ENCODE data around the gene DKK1.

DKK1 gene, protein sequence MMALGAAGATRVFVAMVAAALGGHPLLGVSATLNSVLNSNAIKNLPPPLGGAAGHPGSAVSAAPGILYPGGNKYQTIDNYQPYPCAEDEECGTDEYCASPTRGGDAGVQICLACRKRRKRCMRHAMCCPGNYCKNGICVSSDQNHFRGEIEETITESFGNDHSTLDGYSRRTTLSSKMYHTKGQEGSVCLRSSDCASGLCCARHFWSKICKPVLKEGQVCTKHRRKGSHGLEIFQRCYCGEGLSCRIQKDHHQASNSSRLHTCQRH

GRCh38 chr10:52313933-52314821 is at the start of gene DKK1:
Gene DKK1, plus strand, starts transcription at chr10:52314281. Its CDS starts 154 bp downstream, at chr10:52314435.
- DNase-seq, result no peak

- no peak for DNase-seq
Observed at GRCh38 chr10:52265131-52265926, 48.8 kb upstream of the DKK1 start.

DNA sequence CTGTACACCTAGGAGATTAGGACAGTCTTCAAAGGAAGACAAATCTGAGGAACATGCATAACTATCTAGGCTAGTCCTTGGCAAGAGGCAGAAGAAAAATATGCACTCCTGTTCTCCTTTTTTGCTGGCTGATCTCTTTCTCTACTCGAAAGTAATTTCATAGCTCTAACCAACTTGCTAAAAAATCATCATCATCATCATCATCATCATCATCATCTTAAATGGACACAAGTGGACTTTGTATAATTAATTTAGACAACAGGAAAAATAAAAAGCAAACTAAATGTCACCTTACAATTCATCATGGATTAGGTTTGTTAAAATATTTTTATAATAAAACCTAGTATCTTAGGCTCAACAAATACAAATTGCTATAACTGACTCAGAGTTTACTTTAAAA is 47.2 kb upstream of the DKK1 start:
- DNase-seq, result no peak

GRCh38 chr10:52268790-52269189 is 45.3 kb upstream of the DKK1 start:
- DNase-seq, result no peak

- DNase-seq, result no peak
Observed at GRCh38 chr10:52269233-52269632, 44.8 kb upstream of the DKK1 start.

- no peak for DNase-seq
Observed at GRCh38 chr10:52276163-52276562, 37.9 kb upstream of the DKK1 start.

GRCh38 chr10:52276986-52277385 is 37.1 kb upstream of the DKK1 start:
- no peak for DNase-seq

DNA sequence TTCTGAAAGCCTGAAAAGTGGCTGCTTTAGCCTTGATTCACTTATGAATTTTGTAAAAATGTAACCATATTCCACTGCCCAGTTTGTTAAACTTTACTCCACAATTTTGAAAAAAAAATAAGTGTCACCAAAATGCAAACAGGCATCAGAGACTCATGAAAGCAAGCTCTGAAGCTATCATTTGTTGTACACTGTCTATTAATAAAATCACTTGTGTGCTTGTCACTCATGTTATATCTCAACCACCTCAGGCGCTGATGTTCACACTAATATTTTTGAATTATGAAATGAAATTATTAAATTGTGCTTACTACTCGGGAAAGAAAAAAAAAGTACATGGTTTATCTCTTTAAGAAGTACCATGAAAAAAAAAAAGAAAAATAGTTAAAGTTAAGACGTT is 34.5 kb upstream of the DKK1 start:
- no peak for DNase-seq

DNA sequence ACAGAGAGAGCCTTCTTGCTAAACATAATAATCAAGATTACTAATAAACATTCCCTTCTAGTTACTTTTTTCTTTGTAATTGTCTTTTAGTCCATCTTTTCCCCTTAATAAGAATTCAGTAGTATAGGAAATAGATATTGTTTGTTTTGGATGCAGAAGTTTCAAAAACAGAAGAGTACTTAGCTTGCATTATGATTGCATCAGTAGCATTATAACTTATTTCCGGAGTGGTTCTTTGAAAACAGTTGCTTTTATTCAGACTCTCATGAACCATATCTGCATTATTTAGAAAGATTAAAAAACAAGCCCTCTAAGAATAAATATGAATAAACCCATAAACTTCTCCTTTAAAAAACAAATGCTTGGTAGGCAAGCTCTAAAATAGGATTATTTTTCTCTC is 34.0 kb upstream of the DKK1 start:
- DNase-seq, result no peak

DNA sequence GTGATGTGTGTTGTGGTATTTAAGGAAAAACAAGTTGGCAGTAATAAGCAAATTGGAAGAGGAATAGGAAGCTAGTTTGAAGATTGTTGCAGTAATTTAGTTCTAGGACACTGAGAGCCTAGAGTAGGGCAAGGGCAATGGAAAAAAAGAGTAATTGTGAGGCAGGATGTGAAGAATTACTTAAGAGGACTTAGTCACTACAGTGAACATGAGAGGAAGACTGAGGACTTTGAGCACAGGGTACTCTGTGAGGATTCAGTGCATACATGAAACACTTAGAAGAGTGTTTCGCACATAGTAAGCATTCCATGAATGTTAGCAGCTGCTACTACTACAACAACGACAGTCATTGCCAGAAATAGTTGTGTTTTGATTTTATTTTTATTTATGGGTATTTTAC is 30.9 kb upstream of the DKK1 start:
- no peak for DNase-seq

DNA sequence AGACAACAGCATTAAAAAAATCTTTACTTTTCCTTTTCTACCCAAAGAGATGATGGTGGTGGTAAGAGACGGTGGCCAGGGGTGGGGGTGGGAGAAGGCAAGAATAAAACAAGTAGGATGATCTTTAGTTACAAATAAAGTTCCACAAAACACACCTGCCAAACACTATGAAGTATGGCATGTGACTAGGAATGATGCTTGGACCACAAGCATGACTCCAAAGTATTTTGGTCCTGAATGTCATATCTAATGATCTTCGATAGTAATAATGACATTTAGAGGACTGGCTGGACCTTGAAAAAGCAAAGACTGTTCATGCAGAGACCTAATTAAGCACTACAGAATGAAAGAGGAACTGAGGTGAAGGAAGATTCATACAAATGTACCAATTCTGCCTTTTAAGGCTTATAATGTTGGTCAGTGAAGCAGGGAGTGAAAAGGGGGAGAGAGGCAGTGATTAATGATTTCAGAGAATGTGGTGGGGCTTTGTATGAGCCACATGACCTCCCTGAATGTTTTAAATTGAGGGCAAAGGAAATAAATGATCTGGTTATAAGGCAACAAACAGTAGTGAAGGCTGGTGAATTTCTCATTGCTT is 29.6 kb upstream of the DKK1 start:
- no peak for DNase-seq

- no peak for DNase-seq
Observed at GRCh38 chr10:52287866-52288265, 26.2 kb upstream of the DKK1 start.

- no peak for DNase-seq
Observed at GRCh38 chr10:52297747-52298146, 16.3 kb upstream of the DKK1 start.

DNA sequence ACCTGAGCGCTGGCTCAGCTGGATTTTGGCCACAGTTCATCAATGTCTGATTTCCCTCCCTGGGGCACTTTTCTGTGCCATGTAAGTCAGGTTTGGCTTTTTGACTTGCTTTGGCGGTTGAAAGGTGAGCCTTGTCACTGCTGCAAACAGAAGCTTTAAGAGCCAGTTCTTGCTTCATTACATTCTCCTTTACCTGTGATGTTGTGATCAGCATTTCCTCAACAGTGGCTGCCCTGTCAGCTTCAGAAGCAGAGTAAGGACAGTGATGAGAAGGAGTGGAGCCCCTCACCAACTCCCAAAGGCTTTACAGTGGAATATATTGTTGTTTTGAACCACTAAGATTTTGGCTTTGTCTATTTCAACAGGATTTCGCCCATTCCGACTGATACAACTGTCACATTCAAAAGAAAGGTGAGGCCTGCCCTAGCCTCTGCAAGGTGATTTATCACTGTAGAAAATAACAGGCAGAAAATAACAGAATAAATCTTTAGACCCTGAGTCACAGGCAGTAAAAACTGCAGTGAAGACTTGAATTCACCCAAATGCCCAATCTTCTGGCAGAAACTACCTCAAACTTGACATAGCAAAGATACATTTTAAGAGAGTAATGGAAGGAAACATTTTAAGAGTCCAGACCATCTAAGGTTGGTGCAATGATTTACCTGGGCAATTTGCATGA is 13.3 kb upstream of the DKK1 start:
- no peak for DNase-seq

DNA sequence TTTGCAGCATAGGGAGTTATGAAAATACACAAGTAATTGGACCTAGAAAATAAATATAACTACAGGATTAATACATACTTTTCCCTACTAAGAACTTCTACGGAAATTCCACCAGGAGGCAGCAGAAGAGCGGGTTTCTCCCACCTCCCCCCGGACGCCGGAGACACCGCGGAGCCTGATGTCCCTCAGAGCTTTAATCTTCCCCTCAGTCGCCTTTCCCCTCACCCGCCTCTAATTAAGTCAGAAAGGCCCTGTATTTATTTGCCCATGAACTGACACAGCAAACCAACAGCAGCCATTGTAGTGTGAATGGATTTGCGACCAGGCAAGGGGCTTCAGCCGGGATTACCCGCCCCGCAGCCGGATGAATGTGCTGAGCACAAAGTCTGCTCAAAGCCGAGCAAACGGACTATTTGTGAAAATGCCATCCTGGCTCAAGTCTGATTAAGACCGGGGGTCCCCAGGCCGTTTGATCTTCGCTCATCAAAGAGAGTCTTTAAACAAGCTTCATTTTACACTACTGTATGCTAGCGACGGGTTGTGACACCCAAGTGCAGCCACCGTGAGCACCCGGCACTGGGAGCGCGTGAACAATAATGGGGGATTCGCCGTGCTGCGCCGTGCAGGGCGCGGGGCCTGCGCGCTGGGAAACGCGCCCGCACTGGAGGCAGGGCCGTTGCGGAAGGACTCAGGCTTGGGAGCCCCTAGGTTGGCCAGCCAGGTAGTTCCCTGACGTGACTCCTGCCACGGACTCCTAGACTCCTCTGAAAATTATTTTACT is 5.6 kb upstream of the DKK1 start:
- peak; percentile 11 for DNase-seq

- no peak for DNase-seq
Observed at GRCh38 chr10:52312942-52313255, 1.2 kb upstream of the DKK1 start.

DNA sequence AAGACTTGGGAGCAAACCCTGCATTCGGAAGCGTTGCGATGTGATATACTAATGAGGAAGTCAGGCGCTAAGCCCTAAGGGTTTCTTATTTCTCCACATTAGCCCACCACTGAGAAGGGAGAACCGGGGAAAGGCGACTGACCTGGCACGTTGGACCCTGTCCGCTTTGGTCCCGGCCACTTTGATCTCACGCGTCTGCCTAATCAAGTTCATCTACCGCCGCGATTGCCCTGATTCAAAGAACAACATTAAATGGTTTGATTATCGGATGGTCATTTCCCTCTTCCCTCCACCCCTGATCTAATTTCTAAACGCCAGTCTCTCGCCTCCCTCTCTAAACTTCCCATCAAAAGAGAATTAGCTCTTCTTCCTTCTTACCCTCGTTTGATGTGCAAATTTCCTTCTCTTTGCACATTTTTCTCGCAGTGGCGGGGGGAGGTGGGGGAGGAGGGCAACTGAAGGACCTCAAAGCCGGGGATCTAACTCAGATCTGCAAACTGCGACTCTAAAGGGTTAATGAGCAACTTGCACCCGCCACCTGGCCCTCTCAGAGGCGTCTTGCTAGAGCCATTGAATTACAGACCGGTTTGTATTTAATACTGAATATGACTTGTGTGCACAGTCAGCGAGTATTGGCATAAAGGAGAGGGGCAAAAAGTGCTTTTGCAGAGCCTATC is 687 bp upstream of the DKK1 start:
- no peak for DNase-seq

- DNase-seq, result no peak
Observed at GRCh38 chr10:52314822-52315552, 906 bp downstream of the DKK1 start.

DNA sequence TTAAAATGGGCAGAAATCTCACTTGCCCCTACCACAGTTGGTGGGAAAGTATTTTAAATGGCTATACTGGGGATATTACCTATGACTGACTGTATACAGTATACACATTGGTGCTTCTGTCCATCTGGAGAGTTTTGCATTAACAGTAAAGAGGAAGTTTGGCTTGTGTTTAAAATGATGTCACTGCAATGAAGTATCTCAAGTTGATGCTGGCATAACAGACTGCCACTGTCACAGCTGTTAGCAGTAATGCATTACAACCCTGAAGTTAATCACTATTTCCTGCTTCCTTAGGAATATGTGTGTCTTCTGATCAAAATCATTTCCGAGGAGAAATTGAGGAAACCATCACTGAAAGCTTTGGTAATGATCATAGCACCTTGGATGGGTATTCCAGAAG is 1.9 kb downstream of the DKK1 start:
- no peak for DNase-seq

GRCh38 chr10:52316500-52316899 is 2.4 kb downstream of the DKK1 start:
- DNase-seq, result no peak
